CD4-positive, alpha-beta T cell treated with Interleukin-6 for 4 hours (primary cell): ENCODE measurements around the gene RDH13.
A peak's percentile ranks its signal among the peaks of the same experiment; 100 is the strongest.
"Not testable (repeated sequence)": the region's sequence is repeated elsewhere in the genome, so short reads cannot be mapped to it uniquely, and the experiment has no call there.

Source experiments
- DNase-seq: peaks from one replicate; pipeline ENCODE4 v3.0.0-alpha.2; 2020; ENCODE audit warnings: mixed read lengths

Gene RDH13

GRCh38 chr19:55008781-55009180 lies 54.2 kb downstream of the RDH13 start:
- not testable (repeated sequence) for DNase-seq

- not testable (repeated sequence) for DNase-seq
Measured at GRCh38 chr19:55008189-55008588, 54.8 kb downstream of the RDH13 start.

GRCh38 chr19:55007537-55007936 lies 55.4 kb downstream of the RDH13 start:
- DNase-seq = not testable (repeated sequence)

- not testable (repeated sequence) for DNase-seq
Measured at GRCh38 chr19:55006795-55007194, 56.2 kb downstream of the RDH13 start.

- DNase-seq = peak; percentile 59
Measured at GRCh38 chr19:55005684-55006488, 57.1 kb downstream of the RDH13 start.

GRCh38 chr19:55000761-55001160 lies 62.2 kb downstream of the RDH13 start:
- no peak for DNase-seq

- not testable (repeated sequence) for DNase-seq
Measured at GRCh38 chr19:54998751-54999239, 64.2 kb downstream of the RDH13 start.

- no peak for DNase-seq
Measured at GRCh38 chr19:54995561-54995960, 67.4 kb downstream of the RDH13 start.
